OCI-LY1 (cell line): ENCODE data around the gene KRT35.

Source experiments
- CTCF ChIP-seq: fragments of 200-600 bp; sonication (generic), shearing (Covaris generic); IDR thresholded peaks from 2 replicates; pipeline ENCODE4 v1.5.1; 2017; ENCODE audit warnings: mild to moderate bottlenecking, antibody characterized with exemption, low read length, moderate library complexity, mixed read lengths
- EZH2 ChIP-seq: fragments of 200-600 bp; sonication (generic), shearing (Covaris generic); IDR thresholded peaks from 2 replicates; pipeline ENCODE4 v1.8.0; 2017; ENCODE audit warnings: borderline replicate concordance, mixed run types, mild to moderate bottlenecking, antibody characterized with exemption, low read length, moderate library complexity, mixed read lengths

- TF ChIP-seq CTCF: no peak
- TF ChIP-seq EZH2: no peak
These were observed 29.5 kb upstream of the KRT35 start for GRCh38 chr17:41510251-41511065.
